Cardiac septum (tissue), 1 donor: ENCODE data around the gene AGBL4. TPM values are rescaled to one million over a fixed set of nuclear protein-coding genes. Genes with fewer than 3 reads are reported as not detected.

Source experiments
- DNase-seq: peaks from one replicate; pipeline ENCODE4 v3.0.0-alpha.2; 2020; ENCODE audit warnings: low spot score
- intact Hi-C: fragments of 100-400 bp; cut with DNase I; formaldehyde crosslinking; loops from one replicate; pipeline ENCODE4 v1.14.0; 2022
- total RNA-seq: library from RNA; stranded (reverse); fragmentation: NEBNext Ultra II Directional; extraction: Animal tissue kit (Norgen Biotek cat#: 25700); gene quantifications from one replicate; pipeline ENCODE4 v1.2.1, GENCODE V29; 2021
- donor health status: DM: no; HTN: no; CAD: no.

Gene AGBL4
- total RNA-seq, 1 donor from 2014 or later, result 0.32 TPM

GRCh38 chr1:49465486-49466185 is 558.1 kb downstream of the AGBL4 start:
- intact Hi-C loops, result no loop called here
- no peak for DNase-seq

- intact Hi-C loops, result no loop called here
- no peak for DNase-seq
Measured at GRCh38 chr1:49448200-49448599, 575.6 kb downstream of the AGBL4 start.

- DNase-seq, result no peak
- intact Hi-C loops, result no loop called here
Measured at GRCh38 chr1:49436865-49437264, 586.9 kb downstream of the AGBL4 start.

- intact Hi-C loops, result no loop called here
- no peak for DNase-seq
Measured at GRCh38 chr1:49435291-49435690, 588.5 kb downstream of the AGBL4 start.

- intact Hi-C loops, result no loop called here
- DNase-seq, result no peak
Measured at GRCh38 chr1:49424782-49425181, 599.0 kb downstream of the AGBL4 start.

- no peak for DNase-seq
- intact Hi-C loops, result no loop called here
Measured at GRCh38 chr1:49416758-49417157, 607.0 kb downstream of the AGBL4 start.

GRCh38 chr1:49408346-49408745 is 615.4 kb downstream of the AGBL4 start:
- DNase-seq, result no peak
- intact Hi-C loops, result no loop called here

- DNase-seq, result no peak
- intact Hi-C loops, result no loop called here
Measured at GRCh38 chr1:49397086-49397485, 626.7 kb downstream of the AGBL4 start.

- no peak for DNase-seq
- intact Hi-C loops, result no loop called here
Measured at GRCh38 chr1:49394200-49394599, 629.6 kb downstream of the AGBL4 start.

- intact Hi-C loops, result no loop called here
Measured at GRCh38 chr1:49389699-49390098, 634.1 kb downstream of the AGBL4 start.

GRCh38 chr1:49364676-49365075 is 659.1 kb downstream of the AGBL4 start:
- intact Hi-C loops, result no loop called here
- no peak for DNase-seq

More at GRCh38 chr1:49389699-49390098, 634.1 kb downstream of the AGBL4 start:
- no peak for DNase-seq

- DNase-seq, result no peak
- intact Hi-C loops, result no loop called here
Measured at GRCh38 chr1:49363628-49364027, 660.1 kb downstream of the AGBL4 start.

- no peak for DNase-seq
- intact Hi-C loops, result no loop called here
Measured at GRCh38 chr1:49358036-49358435, 665.7 kb downstream of the AGBL4 start.

- intact Hi-C loops, result no loop called here
- no peak for DNase-seq
Measured at GRCh38 chr1:49356594-49356993, 667.2 kb downstream of the AGBL4 start.

- DNase-seq, result no peak
- intact Hi-C loops, result no loop called here
Measured at GRCh38 chr1:49351768-49352167, 672.0 kb downstream of the AGBL4 start.

- intact Hi-C loops, result no loop called here
- DNase-seq, result no peak
Measured at GRCh38 chr1:49346767-49347349, 676.9 kb downstream of the AGBL4 start.

GRCh38 chr1:49340576-49340975 is 683.2 kb downstream of the AGBL4 start:
- intact Hi-C loops, result no loop called here
- no peak for DNase-seq

- intact Hi-C loops, result no loop called here
- no peak for DNase-seq
Measured at GRCh38 chr1:49339043-49339442, 684.7 kb downstream of the AGBL4 start.

- intact Hi-C loops, result no loop called here
- DNase-seq, result no peak
Measured at GRCh38 chr1:49337251-49337650, 686.5 kb downstream of the AGBL4 start.

- intact Hi-C loops, result no loop called here
- DNase-seq, result no peak
Measured at GRCh38 chr1:49333906-49334305, 689.8 kb downstream of the AGBL4 start.

GRCh38 chr1:49331066-49331852 is 692.5 kb downstream of the AGBL4 start:
- no peak for DNase-seq
- intact Hi-C loops, result no loop called here
